Stimulated activated CD4-positive, alpha-beta T cell treated with anti-CD3 and anti-CD28 coated beads, TNF-alpha, amount 100 ng/mL, for 1 hour (primary cell): Measurements from ENCODE around the gene FGF10.

ENCODE experiments used
- DNase-seq, 3 donors: peaks; one replicate each; pipeline ENCODE4 v3.0.0-alpha.2; 2020; ENCODE audit warnings: low read depth in 3 of 3, low spot score in 1 of 3

FGF10 gene

GRCh38 chr5:44389090-44389822 is at the start of gene FGF10:
TSS of gene FGF10 (minus strand) at chr5:44389420. CDS start at chr5:44388682, 738 bp downstream.
- no peak for DNase-seq

- DNase-seq = no peak
Measured at GRCh38 chr5:44426944-44427343, 37.7 kb upstream of the FGF10 start.

- DNase-seq = no peak
Measured at GRCh38 chr5:44412286-44412685, 23.1 kb upstream of the FGF10 start.

- DNase-seq = no peak
Measured at GRCh38 chr5:44402084-44402483, 12.9 kb upstream of the FGF10 start.

GRCh38 chr5:44401611-44402010 is 12.4 kb upstream of the FGF10 start:
- DNase-seq = no peak

GRCh38 chr5:44398382-44398781 is 9.2 kb upstream of the FGF10 start:
- no peak for DNase-seq

- DNase-seq = no peak
Measured at GRCh38 chr5:44396312-44396711, 7.1 kb upstream of the FGF10 start.

- DNase-seq = no peak
Measured at GRCh38 chr5:44390351-44390750, 1.1 kb upstream of the FGF10 start.

- DNase-seq = no peak
Measured at GRCh38 chr5:44389823-44390143, 563 bp upstream of the FGF10 start.

- DNase-seq = no peak
Measured at GRCh38 chr5:44388321-44389089, 715 bp downstream of the FGF10 start.

GRCh38 chr5:44387921-44388320 is 1.3 kb downstream of the FGF10 start:
- DNase-seq = no peak

GRCh38 chr5:44387406-44387805 is 1.8 kb downstream of the FGF10 start:
- no peak for DNase-seq

- DNase-seq = no peak
Measured at GRCh38 chr5:44385291-44385900, 3.8 kb downstream of the FGF10 start.

- DNase-seq = no peak
Measured at GRCh38 chr5:44384816-44385215, 4.4 kb downstream of the FGF10 start.

- no peak for DNase-seq
Measured at GRCh38 chr5:44382894-44383293, 6.3 kb downstream of the FGF10 start.

GRCh38 chr5:44377057-44377456 is 12.2 kb downstream of the FGF10 start:
- no peak for DNase-seq

- no peak for DNase-seq
Measured at GRCh38 chr5:44372028-44372427, 17.2 kb downstream of the FGF10 start.

- DNase-seq = no peak
Measured at GRCh38 chr5:44367203-44367602, 22.0 kb downstream of the FGF10 start.

GRCh38 chr5:44365345-44365744 is 23.9 kb downstream of the FGF10 start:
- no peak for DNase-seq

GRCh38 chr5:44364097-44364496 is 25.1 kb downstream of the FGF10 start:
- DNase-seq = no peak

- DNase-seq = no peak
Measured at GRCh38 chr5:44361342-44362001, 27.7 kb downstream of the FGF10 start.

GRCh38 chr5:44360919-44361318 is 28.3 kb downstream of the FGF10 start:
- DNase-seq = no peak
